GM19468 (cell line): ENCODE data around the gene SPOCK3.
"Not testable (repeated sequence)": the region's sequence is repeated elsewhere in the genome, so short reads cannot be mapped to it uniquely, and the experiment has no call there.

Experiments used
- ATAC-seq: cut with Tn5 transposase; IDR thresholded peaks from one replicate; pipeline ENCODE4 v1.9.1; 2021; ENCODE audit warnings: mild to moderate bottlenecking, moderate library complexity, moderate number of reproducible peaks; ENCODE audit not compliant: unreplicated experiment; ENCODE audit errors: extremely low read depth

SPOCK3 gene

GRCh38 chr4:167234316-167234881 is at the start of gene SPOCK3:
Gene SPOCK3, minus strand, starts transcription at chr4:167234494.
- ATAC-seq: peak; percentile 43

DNA sequence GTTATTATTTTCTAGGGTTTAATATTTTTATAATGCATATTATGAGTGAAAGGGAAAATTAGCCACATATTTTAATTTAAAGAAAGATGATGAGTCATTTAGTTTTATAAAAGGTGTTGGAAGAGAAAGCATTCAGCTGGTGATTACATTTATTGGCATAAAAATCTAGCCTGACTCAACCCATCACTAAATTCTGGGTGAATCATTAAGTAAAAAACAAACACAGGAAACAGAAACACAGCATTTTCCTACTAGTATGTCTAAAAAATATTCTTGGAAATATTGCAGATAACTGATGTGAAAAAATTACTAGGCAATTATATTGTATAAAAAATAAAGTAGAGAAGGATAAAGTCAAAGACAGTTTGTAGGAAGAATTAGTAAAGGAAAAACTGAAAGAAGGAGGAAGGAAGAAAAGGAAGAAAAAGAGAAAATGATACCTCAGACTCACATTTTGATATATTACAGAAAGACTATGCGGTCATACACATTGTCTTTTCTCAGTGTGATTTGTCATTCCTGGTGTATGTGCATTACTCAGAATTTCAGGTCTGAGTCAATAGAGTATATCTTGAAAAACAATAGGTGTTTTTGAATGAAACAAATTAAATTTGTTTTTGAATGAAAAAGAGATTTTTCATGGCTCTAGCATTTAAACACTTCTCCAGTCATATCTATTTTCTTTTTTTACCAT is 48.0 kb upstream of the SPOCK3 start:
- ATAC-seq: no peak

DNA sequence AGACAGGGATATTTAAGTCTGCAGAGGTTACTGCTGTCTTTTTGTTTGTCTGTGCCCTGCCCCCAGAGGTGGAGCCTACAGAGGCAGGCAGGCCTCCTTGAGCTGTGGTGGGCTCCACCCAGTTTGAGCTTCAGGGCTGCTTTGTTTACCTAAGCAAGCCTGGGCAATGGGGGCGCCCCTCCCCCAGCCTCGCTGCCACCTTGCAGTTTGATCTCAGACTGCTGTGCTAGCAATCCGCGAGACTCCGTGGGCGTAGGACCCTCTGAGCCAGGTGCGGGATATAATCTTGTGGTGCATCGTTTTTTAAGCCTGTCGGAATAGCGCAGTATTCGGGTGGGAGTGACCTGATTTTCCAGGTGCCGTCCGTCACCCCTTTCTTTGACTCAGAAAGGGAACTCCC is 47.3 kb upstream of the SPOCK3 start:
- not testable (repeated sequence) for ATAC-seq

- no peak for ATAC-seq
These were observed 40.1 kb upstream of the SPOCK3 start for GRCh38 chr4:167274351-167274750.

- ATAC-seq: no peak
These were observed 30.9 kb upstream of the SPOCK3 start for GRCh38 chr4:167265231-167265630.

- no peak for ATAC-seq
These were observed 14.0 kb upstream of the SPOCK3 start for GRCh38 chr4:167248271-167248670.

GRCh38 chr4:167239627-167240026 is 5.3 kb upstream of the SPOCK3 start:
- ATAC-seq: no peak

- no peak for ATAC-seq
These were observed 3.9 kb upstream of the SPOCK3 start for GRCh38 chr4:167238226-167238625.

GRCh38 chr4:167233685-167234315 is 494 bp downstream of the SPOCK3 start:
- ATAC-seq: peak; percentile 18

DNA sequence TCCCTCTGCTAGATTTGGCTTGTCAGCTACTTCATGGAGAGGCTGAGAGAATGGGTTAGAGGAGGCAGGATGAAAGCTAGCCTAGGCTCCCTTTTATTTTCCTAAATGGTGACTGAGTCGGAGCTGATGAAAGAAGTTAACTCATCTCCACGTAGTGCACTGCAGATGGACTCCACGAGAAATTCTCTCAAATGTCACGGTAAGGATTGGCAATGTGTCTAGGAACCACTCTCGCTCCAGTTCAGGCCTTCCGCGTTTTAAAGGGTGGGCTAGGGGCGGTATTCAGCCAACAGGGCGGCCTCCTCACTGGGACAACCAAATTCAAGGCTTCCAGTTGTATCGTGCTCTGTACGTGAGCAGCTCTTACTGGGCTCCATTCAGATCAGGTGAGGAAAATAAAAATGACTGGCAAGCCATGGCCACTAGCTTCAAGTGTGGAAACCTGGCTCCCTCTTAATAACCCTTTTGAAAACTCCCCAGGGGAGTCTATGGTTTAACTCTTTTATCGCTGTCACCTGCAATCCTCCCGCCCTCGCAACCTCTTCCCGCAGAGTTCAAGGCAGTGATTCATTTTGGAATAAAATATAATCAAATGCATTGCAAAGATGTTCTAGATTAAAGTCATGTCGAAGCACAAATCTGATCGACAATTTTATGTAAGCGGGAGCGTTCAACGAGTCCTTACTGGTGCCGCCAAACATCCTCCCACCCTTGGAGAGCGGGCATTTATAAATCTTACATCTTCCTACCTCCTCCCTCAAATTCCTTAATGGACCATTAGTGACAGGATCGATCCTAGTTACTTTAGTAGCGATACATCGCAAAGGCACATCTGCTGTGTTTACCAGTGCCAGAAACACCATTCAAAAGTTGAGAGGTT is 1.2 kb downstream of the SPOCK3 start:
- ATAC-seq: no peak

GRCh38 chr4:167230744-167231143 is 3.5 kb downstream of the SPOCK3 start:
- no peak for ATAC-seq

DNA sequence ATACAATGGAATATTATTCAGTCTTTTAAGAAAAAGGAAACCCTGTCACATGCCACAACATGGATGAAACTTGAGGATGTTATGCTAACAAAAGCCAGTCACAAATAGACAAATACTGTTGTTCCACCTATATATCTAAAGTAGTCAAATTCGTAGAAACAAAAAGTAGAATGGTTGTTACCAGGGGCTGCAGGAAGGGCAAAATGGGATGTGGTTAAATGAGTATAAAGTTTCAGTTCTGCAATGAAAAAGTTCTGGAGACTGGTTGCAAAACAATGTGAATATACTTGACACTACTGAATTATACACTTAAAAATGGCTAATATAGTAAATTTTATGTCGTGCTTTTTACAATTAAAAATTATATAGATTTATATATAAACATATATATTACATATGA is 12.2 kb downstream of the SPOCK3 start:
- ATAC-seq: peak; percentile 69

DNA sequence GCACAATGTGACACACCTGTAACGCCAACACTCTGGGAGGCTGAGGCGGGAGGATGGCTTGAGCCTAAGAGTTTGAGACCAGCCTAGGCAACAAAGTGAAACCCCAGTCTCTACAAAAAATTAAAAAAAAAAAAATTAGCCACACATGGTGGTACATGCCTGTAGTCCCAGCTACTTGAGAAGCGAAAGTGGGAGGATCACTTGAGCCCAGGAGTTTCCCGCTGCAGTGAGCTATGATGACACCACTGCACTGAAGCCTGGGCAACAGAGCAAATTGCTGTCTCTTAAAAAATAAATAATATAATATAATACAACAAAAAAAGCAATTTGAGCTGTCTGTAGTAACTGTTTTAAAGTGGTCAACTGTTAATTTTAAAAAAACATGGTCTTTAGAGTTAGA is 13.2 kb downstream of the SPOCK3 start:
- ATAC-seq: no peak

- ATAC-seq: no peak
These were observed 16.2 kb downstream of the SPOCK3 start for GRCh38 chr4:167218022-167218608.

DNA sequence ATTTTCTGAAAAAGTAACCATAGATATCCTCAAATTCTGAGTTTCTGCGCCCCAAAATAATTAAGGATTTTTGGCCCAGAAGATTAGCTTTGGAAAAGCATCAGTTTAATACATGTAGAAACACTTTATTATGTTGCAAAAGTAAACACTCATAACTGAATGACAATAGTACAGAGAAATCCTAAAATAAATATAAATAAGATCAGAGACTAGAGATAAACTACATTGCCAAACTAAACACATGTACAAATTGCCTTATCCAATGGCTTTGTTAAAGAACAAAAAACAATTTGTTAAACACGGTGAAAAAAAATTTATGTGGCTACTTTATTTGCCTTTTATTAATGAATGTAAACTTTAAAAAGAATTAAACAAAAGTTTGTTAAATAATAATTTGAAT is 17.5 kb downstream of the SPOCK3 start:
- no peak for ATAC-seq

- no peak for ATAC-seq
These were observed 24.1 kb downstream of the SPOCK3 start for GRCh38 chr4:167210166-167210565.

GRCh38 chr4:167196344-167197012 is 37.8 kb downstream of the SPOCK3 start:
- no peak for ATAC-seq

DNA sequence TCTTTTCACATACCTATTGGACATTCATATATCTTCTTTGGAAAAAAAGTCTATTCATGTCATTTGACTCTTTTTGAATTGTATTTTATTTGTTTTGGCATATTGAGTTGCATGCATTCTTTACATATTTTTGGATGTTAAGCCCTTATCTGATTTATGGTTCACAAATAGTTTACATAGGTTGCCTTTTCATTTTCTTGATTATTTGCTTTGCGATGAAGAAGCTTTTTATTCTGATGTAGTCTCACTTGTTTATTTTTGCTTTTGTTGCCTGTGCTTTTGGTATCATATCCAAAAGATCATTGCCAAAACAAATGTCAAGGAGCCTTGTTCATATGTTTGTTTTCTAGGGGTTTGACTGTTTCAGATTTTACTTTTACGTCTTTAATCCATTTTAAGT is 43.9 kb downstream of the SPOCK3 start:
- ATAC-seq: no peak

DNA sequence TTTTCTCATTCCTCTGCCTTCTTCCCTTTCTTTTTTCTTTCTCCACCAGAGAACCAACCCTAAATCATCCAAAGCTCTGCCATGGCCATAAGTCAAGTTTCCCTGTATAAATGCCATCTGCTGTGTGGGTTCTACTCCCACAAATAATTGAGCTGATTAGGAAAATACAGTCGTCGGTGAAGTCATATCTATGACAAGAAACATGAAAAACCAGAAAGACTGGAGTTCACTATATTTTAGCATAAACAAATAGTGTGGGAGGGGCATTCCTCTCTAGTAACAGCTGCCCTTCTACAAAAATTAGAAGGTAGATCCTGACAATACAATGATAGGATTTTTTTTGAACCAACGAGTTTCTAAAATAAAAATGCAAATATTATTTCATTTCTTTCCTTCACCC is 48.8 kb downstream of the SPOCK3 start:
- ATAC-seq: no peak

DNA sequence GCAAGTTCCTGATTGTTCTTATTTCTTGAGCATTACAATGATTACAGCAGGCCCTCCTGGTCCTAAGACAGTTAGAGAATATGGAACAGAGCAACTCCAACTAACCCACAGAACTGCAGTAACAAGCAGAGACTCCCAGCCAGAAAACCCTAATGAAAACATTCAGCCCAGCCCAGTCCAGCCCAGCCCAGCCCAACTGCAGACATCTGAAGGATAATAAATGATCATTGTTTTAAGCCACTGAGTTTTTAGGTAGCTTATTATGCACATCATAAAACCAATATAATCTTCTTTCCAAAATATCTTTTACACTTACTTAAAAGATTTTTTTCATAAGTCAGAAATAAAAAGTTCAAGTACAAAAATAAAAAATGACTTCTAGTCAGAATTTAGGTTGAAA is 51.3 kb downstream of the SPOCK3 start:
- ATAC-seq: no peak
